GM18907 (cell line): ENCODE measurements around the gene DCPS.
"Not testable (repeated sequence)": the region's sequence is repeated elsewhere in the genome, so short reads cannot be mapped to it uniquely, and the experiment has no call there.

Experiments
- ATAC-seq: cut with Tn5 transposase; IDR thresholded peaks from one replicate; pipeline ENCODE4 v1.9.1; 2021; ENCODE audit warnings: mild to moderate bottlenecking, moderate library complexity; ENCODE audit not compliant: unreplicated experiment

Gene DCPS, protein sequence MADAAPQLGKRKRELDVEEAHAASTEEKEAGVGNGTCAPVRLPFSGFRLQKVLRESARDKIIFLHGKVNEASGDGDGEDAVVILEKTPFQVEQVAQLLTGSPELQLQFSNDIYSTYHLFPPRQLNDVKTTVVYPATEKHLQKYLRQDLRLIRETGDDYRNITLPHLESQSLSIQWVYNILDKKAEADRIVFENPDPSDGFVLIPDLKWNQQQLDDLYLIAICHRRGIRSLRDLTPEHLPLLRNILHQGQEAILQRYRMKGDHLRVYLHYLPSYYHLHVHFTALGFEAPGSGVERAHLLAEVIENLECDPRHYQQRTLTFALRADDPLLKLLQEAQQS

DNA sequence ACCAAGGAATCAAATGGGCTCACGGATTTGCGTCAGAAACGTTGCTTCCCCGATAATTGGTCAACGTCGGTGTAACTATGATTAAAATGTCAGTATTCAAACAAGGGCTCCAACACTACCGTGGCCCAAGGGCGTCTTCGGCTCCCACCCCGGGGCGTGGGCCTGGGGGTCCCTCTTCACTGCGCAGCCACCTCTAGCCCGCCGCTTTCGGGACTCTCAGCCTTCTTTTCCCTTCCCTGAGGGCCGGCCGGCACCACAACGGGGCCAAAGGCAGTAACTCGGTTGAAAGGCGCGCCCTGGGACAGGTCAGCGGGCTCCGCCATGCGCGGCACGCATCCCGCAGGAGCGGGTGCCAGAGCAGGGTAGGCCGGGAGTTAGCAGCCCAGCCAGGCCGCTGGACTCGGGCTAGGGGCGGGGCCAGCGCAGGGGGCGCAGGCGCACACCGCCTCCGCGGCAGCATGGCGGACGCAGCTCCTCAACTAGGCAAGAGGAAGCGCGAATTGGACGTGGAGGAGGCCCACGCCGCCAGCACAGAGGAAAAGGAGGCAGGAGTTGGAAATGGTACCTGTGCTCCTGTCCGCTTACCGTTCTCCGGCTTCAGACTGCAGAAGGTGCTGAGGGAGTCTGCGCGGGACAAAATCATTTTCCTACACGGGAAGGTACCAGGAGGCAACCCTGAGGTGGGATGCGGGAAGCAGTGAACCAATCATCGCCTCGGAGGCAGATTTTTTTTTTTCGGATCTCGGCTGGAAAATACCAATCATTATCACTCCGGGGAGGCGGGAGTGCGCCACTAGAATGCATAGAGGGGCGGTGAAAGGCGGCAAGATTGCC, at the start of gene DCPS:
TSS of gene DCPS (plus strand) at position 438 of the 834 bp plus-strand sequence. CDS start at position 459, 21 bp downstream.
- peak; percentile 85 for ATAC-seq

DNA sequence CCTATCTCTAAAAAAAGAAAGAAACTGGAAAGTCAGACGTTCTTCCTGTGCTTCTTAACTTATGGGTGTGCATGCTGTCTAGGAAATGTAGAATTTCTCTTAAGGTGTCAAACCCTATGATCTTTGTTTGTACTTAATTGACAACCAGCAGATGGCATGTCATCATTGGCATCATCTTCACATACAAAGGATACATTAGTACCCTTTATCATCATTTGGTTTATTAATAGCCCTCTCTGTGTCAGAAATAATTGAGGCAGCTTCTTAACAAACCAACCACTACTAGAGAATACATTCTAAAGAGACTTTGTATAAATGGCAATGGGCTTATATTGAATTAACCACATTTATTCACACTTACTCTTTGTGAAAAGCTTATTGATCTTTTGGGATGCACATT, 49.0 kb upstream of the DCPS start:
- ATAC-seq = no peak

DNA sequence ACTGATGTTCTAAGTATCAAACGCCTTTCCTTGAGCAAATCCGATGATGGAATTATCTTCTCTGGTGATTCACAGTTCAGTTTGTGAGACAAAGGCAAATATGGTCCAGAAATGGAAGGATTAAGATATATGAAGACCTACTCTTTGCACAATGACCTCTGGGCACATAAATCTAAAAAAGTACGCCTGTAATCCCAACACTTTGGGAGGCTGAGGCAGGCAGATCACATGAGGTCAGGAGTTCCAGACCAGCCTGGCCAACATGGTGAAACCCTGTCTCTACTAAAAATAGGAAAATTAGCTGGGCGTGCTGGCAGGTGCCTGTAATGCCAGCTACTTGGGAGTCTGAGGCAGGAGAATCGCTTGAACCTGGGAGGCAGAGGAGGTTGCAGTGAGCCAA, 48.4 kb upstream of the DCPS start:
- not testable (repeated sequence) for ATAC-seq

DNA sequence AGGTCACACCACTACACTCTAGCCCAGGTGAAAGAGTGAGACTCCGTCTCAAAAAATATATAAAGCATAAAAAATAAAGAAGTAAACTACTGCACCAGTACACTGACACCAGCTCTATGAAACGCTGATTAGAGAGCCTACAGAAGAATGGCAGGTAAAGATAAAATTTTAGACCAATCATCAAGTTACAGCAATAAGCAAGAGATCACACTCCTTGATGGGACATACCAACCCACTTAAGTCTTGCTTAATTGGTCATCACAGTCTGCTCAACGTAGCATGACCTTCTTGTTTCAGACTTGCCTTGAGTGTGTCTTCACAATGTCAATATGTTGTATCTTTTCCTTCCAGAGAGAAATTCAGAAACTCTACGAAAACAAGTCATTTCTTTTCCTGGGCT, 47.6 kb upstream of the DCPS start:
- ATAC-seq = no peak

DNA sequence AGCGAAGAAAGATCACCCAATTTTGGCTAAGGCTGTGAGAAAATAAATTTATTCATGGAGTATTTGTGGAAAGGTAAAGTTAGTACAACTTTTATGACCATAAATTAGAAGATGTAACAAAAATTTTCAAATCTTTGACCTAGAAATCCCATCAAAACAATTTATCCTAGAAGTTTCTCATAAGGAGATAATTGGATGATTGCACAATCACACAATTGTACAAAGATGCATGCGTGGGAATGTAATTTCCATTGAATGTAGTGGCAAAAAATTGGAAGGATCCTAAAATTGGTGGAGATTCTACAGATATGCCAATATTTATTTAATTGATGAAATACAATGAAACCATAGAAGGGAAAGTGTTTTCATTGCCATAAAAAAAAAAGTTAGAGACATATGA, 46.7 kb upstream of the DCPS start:
- no peak for ATAC-seq

DNA sequence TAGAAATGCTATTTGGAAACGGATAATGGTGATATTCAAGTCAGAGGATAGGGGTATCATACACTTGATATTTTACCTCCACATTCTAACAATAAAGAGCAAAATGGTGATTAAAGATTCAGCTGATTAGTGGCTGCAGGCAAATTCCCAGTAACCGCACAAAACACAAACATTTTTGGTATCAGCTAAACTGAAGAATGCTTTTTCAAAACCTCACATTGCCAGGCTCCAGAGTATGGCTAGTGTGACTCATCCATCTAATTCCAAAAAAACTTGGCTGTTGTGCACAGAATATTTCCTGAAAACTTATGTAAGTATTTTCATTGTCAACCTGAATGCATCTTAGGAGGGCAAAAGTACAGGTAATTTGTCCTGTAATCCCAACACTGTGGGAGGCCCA, 46.1 kb upstream of the DCPS start:
- ATAC-seq = no peak

DNA sequence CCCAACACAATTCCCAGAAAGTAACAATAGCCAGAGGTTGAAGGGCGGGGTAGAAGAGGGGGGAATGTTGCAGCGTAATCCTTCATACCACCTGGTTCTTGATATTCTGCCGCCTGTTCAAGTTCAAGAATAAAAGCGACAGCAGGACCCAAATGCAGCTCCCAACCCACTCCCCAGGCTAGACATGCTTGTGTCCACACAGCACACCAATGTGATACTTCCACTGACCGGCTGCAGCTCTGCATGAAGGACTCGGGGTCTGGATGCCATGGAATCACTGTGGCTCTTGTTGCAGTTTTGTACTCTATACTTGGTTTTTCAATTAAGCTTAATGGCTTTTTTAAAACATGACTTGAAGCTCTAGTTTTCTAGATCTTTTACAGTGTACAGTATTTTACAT, 41.6 kb upstream of the DCPS start:
- ATAC-seq = no peak

DNA sequence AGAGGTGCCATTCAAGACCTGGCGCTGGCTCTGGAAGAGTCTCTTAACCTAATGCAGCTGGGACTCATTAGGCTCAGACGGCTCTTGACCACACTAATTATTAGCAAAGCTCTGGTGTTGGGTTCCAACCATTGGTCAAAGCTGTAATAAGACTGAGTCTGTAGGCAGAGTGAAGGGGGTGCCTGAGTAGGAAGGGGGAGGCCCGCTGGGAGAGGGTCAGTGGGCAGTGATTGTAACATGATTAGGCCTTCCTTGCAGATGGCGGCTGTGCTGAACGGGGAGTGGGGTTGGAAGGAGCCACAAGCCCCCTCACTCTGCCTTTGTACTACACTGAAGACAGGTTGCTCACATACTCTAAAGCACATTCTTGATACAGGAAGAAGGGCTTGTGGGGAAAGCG, 40.4 kb upstream of the DCPS start:
- no peak for ATAC-seq

DNA sequence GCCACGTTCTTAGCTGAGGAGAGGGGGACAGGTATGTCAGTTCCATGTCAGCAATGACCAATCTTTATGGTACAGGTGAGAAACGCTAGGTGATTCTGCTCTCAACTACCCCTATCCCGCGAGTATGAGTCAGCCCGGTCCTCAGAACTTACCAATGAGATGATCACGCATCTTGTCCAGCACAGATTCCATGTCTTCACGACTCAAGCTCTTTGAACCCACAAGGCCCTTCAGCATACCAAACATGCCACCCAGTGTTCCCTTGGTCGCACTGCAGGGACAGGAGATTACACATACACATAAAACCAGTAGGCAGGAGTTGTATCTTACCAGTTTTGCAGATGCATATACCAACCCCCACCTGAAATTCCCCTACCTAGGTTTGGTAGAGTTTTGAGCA, 38.0 kb upstream of the DCPS start:
- ATAC-seq = no peak

DNA sequence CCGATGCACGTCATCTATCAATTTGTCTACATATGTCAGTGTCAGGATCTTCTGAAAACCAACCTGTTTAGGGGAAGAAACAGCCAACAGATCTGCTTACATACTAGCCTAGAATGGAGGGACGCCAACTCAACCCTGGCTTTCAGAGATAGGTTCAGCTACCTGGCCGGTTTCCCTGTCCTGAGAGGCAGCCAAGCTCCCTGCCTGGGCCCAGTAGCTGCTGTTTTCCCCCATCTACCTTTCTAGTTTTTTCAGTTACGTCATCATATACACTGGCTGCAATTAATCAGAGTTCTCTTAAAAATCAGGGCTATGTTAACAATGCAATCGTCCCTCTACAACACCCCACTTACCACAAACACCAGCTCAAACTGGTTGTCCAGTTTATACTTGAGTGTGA, 36.2 kb upstream of the DCPS start:
- no peak for ATAC-seq

DNA sequence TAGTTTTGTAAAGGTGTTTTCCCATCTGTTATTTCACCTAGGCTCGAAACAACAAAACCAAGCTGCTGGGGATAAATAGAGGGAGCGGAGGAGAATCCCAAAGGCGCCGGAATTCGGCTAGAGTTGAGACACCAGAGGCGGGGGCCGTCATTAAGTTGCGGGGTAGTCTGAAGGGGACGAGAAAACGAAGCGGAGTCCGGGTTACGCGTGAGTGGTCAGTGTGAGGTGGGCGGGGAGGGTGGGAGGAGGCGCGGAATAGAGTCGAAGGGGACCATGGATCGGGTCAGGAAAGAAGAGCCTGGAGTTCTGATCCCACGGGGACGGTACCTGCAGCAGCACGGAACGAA, 35.5 kb upstream of the DCPS start:
- no peak for ATAC-seq

DNA sequence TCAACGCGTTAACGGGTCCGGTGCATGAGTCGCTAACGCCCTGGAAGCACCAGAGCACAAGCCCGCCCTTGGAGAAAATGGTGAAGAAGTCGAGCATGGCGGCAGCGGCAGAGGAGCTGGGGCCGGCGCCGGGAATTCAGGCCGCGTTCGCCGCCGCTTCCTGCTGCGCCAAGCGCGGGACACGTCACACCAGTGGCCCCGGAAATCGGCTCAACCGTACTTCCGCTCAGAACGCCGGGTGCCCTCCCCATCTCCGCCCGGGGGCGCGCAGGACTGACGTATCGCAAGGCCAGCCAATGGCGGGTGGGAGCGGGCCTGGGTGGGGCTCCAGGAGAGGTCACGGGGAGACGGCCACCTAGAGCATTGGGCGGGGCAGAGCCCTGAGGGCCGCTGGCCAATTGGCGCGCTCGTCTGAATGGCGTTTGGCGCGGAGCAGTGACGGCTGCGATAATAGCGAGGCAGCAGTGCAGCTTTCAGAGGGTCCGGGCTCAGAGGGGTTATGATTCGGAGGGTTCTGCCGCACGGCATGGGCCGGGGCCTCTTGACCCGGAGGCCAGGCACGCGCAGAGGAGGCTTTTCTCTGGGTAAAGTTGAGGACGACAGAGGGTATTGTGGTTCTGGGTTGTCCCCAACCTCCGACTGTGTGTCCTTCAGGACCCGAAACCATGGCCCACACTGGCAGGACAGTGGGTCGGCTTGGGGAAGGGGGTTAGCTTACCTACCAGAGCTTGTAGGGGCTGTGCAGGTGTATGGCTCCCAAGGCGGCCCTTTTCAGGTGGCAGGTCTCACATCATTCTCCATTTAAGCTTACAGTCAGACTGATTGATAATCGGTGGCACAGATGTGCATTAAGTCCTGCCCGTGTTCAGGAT, 34.9 kb upstream of the DCPS start, which contains the start of the genes FOXRED1 and SRPRA:
TSS of gene FOXRED1 (plus strand) at position 447 of the 872 bp plus-strand sequence. CDS start at position 500, 53 bp downstream.
TSS of gene SRPRA (minus strand) at position 188 of the 872 bp plus-strand sequence. CDS start at position 97, 91 bp downstream.
- peak; percentile 98 for ATAC-seq

DNA sequence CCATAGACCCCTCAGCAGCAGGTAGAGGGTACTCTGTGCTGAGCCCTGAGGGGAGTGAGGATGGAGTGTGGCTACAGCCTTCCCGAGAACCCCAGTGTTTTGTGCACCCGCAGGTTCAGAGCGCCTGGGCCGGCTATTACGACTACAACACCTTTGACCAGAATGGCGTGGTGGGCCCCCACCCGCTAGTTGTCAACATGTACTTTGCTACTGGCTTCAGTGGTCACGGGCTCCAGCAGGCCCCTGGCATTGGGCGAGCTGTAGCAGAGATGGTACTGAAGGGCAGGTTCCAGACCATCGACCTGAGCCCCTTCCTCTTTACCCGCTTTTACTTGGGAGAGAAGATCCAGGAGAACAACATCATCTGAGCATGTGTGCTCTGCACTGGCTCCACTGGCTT, 26.5 kb upstream of the DCPS start:
- no peak for ATAC-seq

DNA sequence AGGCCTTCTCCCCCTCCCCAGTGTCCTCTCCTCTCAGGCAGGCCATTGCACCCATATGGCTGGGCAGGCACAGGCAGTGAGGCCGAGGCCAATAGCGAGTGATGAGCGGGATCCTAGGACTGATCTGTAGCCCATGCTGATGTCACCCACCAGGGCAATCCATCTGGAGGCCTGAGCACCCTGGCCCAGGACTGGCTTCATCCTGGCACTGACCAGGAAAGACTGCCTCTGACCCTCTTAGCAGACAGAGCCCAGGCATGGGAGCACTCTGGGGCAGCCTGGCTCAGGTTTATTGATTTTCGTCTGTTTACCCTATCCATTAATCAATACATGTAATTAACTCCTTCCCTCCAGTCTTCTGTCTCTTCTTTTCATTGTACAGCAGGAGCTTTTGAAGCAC, 26.1 kb upstream of the DCPS start:
- no peak for ATAC-seq

DNA sequence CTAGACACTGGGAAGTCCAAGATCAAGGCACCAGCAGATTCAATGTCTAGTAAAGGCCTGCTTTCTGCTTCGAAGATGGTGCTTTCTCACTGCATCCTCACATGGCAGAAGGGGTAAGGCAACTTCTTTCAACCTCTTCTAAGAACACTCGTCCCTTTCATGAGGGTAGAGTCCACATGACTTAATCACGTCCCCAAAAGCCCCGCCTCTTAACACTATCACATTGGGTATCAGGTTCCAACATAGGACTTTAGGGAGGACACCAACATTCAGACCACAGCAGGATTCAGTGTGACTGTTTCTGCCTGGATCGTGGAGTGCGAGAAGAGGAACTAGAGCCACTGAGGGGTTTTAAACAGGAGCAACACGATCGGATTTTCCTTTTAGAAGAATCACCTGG, 24.7 kb upstream of the DCPS start:
- no peak for ATAC-seq

DNA sequence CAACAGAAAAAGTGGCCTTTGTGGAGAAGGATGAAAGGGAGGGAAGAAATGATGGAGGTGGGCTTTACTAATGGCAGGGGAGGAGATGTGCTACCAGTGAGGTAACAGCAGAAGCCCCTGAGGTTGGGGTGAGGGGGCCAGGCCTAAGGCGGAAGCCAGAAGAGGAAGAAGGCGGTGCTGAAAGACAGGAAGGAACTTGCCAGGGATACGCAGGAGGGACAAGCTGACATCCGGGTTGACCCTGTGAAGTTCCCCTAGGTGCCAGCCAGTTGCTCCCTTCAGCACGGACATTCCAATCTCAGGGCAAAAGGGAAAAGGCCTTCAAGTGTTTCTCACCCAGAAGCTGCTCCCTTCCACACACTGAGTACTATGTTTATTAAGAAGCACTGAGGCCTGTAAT, 23.3 kb upstream of the DCPS start:
- ATAC-seq = no peak

DNA sequence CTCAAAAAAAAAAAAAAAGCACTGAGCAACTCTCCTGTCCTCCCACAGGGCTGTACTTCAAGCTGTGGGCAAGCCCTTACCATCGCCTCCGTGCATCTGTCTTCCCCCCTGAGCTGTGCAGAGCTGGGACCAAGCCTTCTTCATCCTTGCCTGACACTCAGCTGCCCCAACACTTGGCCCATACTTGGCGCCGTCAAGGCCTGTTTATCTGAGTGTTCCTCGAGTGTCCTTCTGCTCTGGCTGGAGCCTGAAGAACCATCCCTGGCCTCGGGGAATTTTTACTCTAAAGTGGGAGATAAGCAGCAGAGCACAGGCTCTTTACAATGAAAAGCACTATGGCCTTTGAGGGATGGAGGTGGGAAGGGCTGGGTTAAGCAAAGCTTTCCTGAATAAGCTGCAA, 22.6 kb upstream of the DCPS start:
- no peak for ATAC-seq

DNA sequence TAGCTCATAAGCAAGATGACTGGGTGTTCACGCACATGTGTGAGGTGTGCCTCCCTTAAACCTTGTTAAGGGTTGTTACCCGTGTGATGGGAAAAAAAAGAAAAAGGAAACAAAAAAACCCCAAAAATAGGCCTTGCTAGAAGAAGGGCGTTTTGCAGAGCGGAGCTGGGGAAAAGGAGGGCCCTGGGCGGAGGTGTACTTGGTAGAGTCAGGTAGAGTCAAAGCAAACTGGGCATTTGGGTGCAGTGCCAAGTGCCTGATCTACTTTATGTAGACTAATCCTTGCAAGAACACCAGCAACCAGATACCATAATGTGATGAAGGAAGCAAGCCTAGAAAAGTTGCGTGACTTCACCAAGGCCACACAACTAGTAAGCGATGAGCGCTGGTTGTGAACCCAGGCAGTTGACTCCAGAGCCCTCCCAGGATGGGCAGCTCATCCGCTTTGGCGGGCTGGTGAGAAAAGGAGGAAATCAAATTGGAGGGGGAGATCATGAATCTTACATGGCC, 22.1 kb upstream of the DCPS start:
- no peak for ATAC-seq

DNA sequence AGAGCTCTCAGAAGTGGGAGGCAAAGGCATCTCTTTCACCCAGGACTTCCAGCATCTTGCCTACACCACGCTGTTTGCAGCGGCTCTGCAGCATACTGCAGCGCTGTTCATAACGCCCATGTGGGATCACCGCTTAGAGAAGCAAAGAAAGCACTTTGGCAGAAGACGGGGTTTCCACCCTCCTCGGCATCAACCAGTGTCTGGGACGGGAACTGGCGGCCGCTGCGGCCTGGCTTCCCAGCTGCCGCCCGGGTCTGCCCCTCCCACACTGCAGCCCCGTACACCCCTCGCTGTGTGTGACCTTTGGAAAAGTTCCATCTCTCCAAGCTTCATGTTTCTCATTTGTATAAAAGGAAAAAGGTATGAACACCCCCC, 21.5 kb upstream of the DCPS start:
- no peak for ATAC-seq

DNA sequence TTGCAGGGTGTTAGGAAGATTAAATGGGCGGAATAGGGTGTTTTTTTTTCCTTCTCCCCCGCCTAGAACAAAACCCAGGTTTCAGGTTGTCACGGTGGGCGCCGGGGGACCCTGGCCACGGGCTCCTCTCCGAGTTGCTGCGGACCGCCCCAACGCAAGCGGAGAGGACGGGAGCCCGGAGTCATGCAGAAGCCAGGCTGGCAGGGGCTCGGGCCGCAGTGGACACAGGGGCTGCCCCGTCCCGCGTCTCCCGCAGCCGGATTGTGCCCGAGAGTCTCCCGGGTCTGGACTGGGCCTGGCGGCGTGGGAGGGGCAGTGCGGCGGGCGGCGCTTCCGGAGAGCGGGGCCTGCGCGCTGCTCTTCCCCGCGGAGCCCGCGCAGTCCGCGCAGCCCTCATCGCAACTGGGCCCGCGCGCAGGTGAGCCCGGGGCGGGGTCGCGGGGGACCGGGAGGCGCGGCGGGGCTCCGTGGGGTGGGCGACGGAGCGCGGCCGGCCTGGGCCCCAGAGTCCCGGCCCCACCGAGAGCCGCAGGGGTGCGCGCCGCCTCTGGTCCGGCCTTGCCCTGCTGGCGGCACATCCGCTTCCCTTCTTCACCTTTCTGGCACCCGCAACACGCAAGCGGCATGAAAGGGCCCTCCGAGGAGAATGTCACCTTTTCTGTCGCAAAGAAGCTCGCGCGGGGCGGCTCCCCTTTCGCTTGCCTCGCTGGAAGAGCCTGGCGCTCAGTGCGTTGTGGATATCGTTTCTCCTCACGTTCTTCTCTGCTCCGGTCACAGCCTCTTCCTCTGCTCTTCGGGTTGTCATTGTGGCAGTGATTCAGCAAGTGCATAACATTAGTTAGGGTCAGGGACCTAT, 20.9 kb upstream of the DCPS start, which contains the start of gene TIRAP:
TSS of gene TIRAP (plus strand) at position 358 of the 856 bp plus-strand sequence. CDS start 7,802 bp downstream, outside the sequence.
- peak; percentile 71 for ATAC-seq
